ELR (cell line): ENCODE results near the gene ANKRD9.

Experiments
- DNase-seq: peaks from one replicate; pipeline ENCODE4 v3.0.0-alpha.2; 2015; ENCODE audit warnings: low read depth

The ANKRD9 gene

GRCh38 chr14:102471921-102472790 is 37.4 kb downstream of the ANKRD9 start:
- DNase-seq = no peak

- no peak for DNase-seq
These were observed 40.3 kb downstream of the ANKRD9 start for GRCh38 chr14:102469261-102469660.

- no peak for DNase-seq
These were observed 44.7 kb downstream of the ANKRD9 start for GRCh38 chr14:102464846-102465341.

GRCh38 chr14:102464006-102464405 is 45.6 kb downstream of the ANKRD9 start:
- no peak for DNase-seq

GRCh38 chr14:102462391-102462790 is 47.2 kb downstream of the ANKRD9 start:
- no peak for DNase-seq

- no peak for DNase-seq
These were observed 47.9 kb downstream of the ANKRD9 start for GRCh38 chr14:102461490-102462338.

GRCh38 chr14:102457509-102457908 is 52.1 kb downstream of the ANKRD9 start:
- no peak for DNase-seq

GRCh38 chr14:102454711-102455110 is 54.9 kb downstream of the ANKRD9 start:
- no peak for DNase-seq

GRCh38 chr14:102452302-102452701 is 57.3 kb downstream of the ANKRD9 start:
- DNase-seq = no peak
